Hematopoietic multipotent progenitor cell treated with erythropoietin and hydrocortisone succinate and interleukin-3 and kit ligand, for 17 days (in vitro differentiated cells): ENCODE data around the gene FAM170B.

ENCODE experiments used
- DNase-seq: peaks from one replicate; pipeline ENCODE4 v3.0.0-alpha.2; 2015; ENCODE audit warnings: low spot score

Gene FAM170B

GRCh38 chr10:49152037-49152436 lies 18.2 kb upstream of the FAM170B start:
- DNase-seq, result no peak

DNA sequence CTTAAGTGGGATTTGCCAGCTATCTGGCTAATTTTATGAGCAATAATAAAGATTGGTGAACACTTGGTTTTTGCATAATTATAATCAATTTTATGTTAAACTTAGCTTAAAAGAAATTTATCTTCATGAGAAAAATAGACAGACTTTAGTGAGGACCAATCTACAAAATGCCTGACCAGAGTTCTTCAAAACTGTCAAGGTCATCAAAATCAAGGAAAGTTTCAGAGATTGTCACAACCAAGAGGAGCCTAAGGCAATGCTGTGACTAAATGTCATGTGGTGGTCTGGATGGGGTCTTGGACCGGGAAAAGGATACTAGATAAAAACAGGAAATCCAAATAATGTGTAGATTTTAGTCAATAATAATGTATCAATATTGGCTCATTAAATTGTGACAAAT lies 17.7 kb upstream of the FAM170B start:
- DNase-seq, result no peak

- DNase-seq, result no peak
These were observed 17.2 kb upstream of the FAM170B start for GRCh38 chr10:49151025-49151445.

DNA sequence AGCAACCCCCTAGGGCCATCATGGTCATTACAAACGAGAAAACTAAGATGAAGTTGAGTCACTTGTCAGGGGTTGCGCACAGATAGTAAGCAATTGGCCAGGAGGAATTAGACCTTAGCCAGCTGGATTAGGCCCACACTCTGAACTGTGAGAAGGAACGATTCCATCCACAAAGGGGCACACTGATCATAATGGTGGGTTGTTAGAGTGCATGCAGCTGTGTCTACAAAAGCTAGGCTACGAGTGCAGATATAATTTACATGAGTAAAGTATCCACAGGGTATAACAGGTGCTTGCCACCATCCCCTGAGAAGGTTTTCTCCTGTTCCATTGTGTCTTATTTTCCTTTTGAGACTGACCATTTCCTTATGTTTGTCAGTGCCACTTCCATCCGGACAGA lies 16.6 kb upstream of the FAM170B start:
- DNase-seq, result no peak

DNA sequence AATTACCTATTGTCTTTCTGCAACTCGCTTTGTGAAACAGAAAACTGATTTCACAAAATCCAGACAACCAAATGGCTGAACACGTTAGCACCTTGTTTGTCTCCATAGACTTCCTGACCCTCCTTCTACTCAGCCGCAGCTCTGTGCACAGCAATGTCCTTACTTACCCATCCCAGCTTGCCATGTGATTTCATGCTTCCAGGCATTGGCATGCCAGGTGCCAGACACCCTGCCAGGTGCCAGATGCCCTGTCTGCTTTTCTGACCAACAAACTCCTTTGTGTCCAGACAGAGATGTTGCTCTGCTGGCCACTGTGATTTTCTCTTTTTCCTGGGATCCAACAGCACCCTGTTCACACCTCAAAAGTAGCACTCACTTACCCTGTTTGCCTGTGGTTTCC lies 16.1 kb upstream of the FAM170B start:
- DNase-seq, result no peak

- no peak for DNase-seq
These were observed 10.4 kb upstream of the FAM170B start for GRCh38 chr10:49144058-49144720.

DNA sequence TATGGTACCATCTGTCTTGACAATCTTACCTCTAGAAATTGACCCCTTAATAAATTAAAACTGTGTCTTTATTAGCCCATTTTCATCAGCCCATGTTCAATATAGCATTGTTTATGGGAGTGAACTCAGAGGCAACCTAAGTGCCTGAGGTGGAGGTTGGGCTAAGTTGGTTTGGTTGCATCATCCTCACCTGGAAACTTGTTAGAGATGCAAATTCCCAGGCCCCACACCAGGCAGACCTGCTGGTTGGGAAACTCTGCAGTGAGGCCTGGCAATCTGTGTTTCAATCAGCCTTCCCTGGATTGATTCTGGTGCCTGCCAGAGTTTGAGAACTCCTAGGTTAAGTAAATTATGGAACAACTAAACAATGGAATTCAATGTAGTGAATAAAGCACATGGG lies 9.4 kb upstream of the FAM170B start:
- no peak for DNase-seq

DNA sequence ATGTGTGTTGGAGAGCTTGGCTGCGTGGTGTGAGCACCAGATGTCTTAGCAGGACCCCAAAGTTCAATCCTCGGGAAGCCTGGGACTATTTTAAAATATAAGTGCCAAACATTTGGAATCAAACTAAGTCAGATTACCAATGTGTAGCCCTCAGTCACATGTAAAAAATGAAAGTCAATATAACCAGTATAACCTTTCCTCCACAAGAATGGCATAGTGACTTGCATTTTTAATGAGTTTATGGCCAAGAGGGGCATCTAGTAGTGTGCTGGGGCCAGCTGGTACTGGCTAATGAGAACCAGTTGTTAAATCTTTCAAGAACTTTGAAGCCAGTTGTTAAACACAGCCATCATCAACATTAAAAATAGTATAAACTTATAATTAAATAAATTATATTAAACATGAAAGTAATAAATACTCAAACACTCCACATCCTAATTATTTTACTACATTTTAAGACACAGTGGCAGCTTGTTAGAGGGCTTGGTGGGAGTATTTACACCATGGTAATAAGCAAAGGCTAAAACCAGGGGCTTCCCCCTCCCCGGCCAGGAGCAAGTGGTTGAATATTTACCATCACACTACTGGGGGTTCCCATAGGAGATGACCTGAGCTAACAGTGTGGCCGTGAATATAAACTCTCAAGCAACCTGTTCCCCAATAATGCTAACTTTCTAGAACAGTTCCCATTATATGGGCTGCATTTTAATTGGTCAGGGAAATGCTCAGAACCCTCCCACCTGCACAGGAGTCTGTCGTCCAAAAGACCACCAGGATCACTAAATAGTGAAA lies 7.9 kb upstream of the FAM170B start:
- no peak for DNase-seq

DNA sequence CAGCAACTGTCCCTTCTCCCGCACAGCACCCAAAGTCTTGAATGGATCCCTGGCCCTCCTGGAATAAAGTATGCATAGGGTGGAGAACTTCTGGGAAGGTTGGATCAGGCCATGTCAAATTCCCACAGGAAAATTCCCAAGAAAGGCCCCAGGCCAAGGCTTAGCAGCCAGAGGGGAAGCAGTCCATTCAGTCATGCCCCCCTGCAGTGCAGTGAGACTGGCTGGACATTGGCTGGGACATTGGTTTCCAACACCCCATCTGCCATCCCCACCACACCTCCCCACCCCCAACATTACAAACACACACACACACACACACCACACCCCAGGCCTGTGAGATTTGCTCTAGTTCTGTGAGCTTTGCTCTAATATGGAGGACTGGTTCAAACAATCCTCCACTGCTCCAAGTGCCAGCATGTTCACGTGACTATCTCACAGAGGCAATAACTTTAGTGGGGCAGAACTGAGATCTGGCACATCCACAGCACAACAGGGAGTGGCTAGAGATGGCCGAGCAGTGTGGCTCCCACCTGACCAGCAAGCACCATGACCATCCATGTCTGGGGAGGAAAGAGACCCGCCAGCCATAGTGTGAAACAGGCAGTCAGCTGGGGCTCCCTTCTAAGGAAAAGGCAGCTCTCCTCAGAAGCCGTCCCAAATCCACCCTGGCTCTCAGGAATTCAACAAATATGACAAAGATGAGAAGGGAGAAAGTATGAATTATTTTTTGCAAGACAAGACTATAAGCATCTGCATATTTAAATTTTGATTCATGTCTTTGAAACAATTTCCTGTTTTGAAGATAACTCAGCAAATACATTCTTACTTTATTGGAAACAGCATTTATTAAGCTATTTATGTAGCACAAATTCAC lies 6.7 kb upstream of the FAM170B start:
- DNase-seq, result no peak

- DNase-seq, result no peak
These were observed 6.0 kb upstream of the FAM170B start for GRCh38 chr10:49139846-49140195.

GRCh38 chr10:49139028-49139845 lies 5.4 kb upstream of the FAM170B start:
- no peak for DNase-seq

DNA sequence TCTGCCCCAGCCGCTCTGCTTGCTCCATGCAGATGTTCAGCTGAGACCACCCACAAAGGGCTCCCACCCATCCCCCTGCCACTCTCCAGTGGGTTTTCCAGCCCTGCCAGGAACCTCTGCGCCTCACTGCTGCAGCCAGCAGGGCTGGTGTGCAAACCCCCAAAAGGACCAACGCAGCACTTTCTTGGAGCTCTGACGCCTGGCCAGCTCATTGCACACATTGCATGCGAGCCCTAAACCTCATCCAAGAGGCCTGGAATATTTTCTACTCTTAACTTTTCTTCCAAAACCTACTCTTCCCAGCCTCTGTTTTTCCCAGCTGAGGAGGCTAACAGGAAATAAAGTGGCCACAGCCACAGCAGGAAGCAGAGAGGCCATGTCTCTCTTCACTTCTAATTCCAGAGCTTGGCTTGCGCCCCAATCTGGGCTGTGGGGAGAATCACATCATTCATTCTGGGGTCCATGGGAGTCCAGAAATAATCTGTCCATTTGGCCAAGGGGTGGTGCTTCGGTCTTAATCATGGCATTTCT lies 4.6 kb upstream of the FAM170B start:
- DNase-seq, result no peak

DNA sequence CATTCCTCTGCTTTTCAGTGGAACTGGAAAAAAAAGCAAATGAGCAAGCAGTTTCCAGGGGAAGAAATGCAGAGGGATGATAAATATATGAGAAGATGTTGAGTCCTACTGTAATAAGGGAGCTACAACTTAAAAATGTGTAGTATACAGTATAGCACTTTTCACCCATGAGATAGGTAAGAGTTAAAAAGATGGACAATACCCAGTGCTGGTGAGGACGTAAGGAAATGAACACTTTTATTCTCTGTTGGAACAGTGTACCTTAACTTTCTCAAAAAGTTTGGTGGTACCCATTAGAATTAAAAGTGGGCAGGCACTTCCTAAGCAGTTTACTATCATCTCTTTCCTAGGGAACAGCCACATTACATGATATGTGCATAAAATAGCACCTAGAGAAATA lies 2.7 kb upstream of the FAM170B start:
- no peak for DNase-seq

DNA sequence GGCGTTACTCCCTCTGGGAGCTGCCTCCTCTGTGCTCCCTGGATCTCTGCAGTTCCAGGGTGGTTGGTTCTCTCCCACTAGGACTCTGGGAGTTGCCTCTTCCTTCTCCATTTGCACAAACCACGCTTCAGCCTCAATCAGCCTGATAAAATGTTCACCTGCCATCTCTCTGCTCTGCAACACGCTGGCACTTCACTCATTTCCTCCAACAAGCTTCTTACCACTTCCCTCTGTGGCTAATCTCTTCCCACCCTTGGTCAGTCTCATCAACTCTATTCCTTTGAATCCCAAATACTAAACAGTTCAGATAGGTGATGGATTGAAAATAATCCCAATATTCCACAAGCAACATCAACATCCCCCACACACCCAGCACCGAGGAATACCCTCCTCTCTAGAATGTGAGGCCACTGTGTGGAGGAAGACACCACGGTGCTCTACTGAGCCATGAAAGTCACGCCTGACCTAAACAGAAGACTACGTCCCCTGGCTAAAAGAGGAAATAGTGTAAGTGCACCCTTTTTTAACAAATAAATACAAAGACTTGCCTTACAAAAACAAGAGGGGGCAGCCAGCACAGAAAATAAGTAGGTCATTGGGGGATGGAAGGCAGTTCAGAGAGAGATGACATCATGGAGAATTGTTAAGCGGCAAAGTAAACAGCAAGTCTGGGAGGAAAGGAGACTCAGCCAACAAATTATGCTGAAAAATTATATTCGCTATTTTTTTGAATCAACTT lies 1.9 kb upstream of the FAM170B start:
- DNase-seq, result no peak

DNA sequence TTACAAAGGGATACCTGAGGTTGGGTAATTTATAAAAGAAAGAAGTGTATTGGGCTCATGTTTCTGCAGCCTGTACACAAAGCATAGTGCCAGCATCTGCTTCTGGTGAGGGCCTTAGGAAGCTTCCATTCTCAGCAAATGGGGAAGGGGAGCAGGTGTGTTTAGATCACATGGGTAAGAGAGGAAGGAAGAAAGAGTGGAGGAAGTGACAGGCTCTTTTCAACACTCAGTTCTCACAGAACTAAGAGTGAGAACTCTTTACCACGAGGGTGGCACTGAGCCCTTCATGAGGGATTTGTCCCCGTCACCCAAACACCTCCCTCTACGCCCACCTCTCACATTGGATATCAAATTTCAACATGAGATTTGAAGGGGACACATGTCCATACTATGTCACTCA lies 506 bp upstream of the FAM170B start:
- DNase-seq, result no peak

DNA sequence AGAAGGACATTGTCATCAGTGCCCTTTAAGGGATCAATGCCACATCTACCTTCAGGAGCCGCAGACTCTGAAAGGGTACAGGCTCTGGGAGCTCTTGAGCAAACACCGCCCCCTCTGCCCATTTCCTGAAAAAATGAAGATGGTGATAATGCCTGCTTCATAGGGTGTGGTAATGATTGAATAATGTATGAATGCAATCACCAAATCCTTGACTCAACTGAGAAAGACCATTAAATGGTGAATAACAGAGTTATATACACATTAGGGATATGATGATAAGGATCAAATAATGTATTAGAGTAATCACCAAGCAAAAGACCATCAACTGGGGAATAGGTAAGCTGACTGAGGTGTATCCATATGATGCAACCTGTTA lies 1.5 kb downstream of the FAM170B start:
- DNase-seq, result no peak

GRCh38 chr10:49131507-49132361 lies 2.1 kb downstream of the FAM170B start:
- DNase-seq, result no peak

DNA sequence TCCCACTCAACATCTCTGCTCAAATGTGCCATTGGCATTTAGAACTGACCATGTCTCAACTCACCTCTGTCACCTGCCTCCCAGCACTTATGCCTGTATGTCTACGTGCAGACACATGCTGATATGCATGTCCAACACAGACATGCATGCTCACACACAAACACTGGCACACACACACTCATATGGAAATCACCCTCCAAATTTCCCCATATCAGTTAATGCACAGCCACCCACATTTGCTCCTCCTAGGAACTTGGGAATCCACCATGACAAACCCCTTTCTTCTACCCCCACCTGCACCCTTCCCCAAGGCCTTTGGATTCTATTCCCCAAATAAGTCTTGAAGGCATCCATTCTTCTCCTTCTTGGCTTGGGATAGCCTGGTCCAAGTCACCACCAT lies 4.4 kb downstream of the FAM170B start:
- DNase-seq, result no peak

DNA sequence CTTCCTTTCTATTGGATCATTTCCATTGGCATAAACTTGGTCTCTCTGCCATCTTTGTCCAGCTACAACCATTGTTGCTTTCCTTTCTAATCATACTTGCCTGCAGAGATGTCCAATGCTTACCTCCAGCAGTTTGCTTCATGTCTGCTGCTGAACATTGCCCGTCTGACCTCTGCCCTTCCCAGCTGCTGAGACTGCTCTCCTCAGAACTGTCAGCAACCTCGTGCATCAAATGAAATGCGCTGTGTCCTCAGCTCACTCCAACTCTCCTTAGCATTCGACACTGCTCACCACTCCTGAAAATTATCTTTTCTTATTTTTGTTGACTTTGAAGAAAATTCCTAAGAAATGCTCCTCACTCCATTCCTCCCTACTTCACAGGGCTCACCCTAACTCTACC lies 5.0 kb downstream of the FAM170B start:
- no peak for DNase-seq
